ENCODE measurements around the gene BAG2.

BAG2 gene

DNA sequence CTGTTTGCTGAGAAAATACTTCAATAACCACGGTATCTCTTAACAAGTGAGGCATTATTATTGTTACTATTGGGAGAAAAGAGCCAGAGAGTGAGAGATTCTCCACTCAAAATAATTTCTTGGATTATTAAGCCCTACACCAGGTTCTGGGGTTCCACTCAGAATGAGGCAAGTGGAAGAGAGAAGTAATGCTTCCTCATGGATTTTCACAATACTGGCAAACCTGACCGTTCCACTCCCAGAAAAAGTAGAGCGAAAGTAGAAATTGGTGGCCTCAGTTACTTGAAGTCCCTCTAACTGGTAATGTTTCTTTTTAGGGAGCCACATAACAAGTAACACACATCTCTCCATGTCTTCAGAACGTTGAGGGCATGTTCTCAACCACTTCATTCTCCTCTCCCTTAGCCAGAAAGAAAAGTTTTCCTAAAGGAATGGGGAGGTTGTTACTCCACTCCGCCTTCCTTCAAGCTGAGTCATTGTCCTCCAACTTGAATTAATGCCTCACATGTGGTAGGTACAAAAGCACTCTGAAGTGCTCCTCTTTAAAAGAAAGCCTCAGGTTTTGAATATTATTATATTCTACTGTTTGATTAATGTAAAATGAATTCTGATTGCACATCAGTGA is 1.9 kb downstream of the BAG2 start:
- no peak for DNase-seq (ENCODE audit: low read depth in 4 of 4, low spot score in 1 of 4)

DNA sequence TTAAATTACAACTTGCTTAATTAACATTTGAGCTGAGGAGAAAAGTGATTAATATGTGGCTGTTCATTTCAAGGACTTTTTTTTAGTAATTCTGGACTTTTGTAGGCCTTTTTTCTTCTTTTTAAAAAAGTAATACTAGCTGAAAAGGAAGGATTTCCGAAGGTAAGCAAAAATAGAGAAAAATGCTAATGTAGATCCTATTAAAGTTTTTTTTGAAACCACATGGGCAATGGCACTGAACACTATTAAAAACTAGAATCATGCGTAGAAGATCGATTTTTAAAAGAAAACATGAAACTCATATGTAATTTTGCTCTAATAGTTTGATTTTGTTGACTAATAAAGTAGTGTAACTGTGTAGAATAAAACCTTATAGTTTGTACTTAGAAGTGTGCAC is 2.4 kb downstream of the BAG2 start:
- no peak for DNase-seq (ENCODE audit: low read depth in 4 of 4, low spot score in 1 of 4)

DNA sequence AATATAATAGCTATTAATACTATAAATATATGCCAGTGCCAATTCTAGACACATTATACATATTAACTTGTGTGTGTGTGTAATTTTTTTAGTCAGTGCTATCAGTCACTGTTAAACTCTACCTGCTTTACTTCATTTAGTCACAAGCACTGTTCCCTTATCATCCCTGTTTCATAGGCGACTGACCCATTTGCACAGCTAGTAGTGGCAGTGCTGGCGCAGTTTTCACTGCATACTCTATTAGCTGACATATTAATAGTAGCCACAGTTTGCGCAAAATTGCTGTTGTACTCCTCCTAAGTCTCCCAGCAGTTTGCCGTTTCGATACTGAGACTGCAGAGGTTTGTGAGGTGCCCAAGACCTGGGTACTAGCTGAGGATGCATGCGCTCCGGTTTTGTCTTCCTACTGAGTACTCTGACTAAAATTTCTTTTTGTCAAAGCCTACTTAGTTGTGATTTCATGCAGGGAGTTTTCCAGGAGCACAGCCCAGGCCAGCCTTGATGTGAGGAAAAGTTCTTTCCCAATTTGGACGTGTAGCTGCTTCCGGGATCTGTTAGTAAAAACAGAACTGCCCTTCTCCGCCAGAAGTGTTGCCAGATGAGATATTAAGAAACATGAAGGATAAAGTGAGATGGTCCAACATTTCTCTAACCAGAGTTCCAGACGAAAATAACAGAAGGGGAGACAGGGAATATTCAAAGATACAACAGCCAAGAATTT is 5.6 kb downstream of the BAG2 start:
- no peak for DNase-seq (ENCODE audit: low read depth in 4 of 4, low spot score in 1 of 4)

DNA sequence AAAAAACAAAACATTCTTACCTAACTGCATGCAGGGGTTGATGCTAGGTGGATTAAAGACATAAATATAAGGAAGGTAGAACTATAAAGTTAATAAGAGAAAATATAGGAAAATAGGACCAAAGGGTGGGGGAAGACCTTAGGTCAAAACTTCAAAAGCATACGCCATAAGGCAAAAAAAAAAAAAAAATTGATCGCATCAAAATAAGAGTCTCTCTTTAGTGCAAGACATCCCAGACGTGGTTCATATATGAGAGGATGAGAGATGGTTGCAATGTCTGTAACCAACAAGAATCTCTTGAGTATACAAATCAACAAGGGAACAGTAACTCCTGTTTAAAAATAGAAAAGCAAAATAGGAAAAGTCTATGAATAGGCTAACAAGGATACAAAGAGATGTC is 8.5 kb downstream of the BAG2 start:
- no peak for DNase-seq (ENCODE audit: low read depth in 4 of 4, low spot score in 1 of 4)

DNA sequence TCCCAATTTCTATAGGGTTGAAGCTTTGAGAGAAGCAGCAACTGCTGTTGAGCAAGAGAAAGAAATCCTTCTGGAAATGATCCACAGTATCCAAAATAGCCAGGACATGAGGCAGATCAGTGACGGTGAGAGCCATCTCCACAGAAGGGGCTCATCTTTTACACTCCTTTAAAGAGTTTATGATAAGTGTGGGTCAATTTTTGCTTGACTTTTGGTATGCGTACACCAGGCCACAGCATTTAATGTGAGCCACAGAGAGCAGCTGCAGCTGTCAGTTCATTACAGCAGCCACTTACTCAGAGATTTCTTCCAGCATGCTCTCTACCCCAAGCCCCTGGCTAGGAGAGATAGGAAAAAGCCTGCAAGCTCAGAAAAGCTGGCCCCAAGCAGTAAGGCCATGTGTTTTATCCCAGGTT is 9.9 kb downstream of the BAG2 start:
- DNase-seq (ENCODE audit: low read depth in 4 of 4, low spot score in 1 of 4): no peak

DNA sequence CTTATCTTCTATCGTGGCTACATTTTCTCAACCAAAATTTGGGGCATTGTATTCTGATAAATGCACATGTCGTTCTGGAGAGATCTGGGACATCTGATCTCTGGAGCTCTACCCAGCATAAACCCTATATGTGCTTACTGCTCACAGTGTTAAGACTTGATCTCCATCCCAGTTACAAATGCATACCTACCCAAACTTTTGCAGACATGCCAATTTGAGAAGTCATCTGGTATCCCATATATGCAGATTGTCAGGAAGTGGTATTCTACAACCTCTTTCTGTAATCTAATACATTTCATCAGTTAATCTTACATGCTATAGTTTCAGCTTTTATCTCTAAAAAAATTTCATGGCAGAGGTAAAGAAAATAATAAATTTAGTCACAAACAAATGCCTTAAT is 11.2 kb downstream of the BAG2 start:
- no peak for DNase-seq (ENCODE audit: low read depth in 4 of 4, low spot score in 1 of 4)

DNA sequence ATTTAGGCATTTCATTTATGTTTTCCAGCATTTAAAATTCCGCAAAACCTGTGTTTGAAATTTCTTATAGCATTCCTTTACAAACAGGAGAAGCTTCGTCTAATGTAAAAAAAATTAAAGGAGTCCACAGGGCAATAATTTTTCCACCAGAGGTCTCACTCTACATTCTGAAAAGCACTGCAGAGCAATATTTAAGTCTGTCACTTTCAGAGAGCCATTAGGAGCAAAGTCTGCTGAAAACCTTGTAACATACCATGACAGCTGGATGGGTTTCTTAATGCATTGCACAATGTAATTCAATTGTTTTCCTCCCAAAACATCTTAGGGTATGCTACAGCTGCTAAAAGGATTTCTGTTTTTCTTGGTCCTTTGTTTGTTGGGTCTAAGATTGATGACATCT is 18.0 kb downstream of the BAG2 start:
- DNase-seq (ENCODE audit: low read depth in 4 of 4, low spot score in 1 of 4): no peak

DNA sequence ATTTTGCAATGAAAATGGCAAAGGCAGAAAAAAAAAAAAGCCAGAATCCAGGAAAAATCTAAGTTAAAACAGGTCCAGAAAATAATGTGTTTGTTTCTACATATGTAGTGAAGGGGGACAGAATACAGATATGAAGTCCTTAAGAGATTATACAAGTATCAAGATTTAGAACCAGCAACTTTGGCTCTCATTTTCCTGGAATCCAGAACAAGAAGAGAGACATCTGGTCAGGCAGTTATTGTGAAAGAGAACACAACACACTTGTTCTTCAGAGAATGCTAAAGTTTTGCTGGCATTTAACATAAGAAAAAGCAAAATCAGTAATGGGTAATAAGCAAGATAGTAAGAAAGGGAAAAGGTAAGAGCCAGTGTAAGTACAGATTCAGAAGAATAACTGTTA is 21.1 kb downstream of the BAG2 start:
- no peak for DNase-seq (ENCODE audit: low read depth in 4 of 4, low spot score in 1 of 4)

DNA sequence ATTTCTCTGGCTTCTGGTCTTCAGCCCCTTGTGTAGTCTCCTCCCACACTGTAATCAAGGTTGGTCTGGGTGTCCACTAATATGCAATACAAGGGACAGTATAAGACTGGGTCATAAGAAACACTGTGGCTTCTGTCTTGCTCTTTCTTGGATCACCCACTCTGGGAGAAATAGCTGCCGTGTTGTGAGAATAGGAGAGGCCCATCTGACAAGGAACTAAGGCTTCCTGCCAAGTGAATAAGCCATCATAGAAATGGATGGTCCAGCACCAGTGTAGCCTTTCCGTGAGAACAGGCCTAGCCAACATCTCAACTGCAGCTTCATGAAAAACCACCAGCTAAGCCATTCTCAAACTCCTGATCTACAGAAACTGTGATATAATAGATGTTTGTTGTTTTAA is 23.3 kb downstream of the BAG2 start:
- DNase-seq (ENCODE audit: low read depth in 4 of 4, low spot score in 1 of 4): no peak

DNA sequence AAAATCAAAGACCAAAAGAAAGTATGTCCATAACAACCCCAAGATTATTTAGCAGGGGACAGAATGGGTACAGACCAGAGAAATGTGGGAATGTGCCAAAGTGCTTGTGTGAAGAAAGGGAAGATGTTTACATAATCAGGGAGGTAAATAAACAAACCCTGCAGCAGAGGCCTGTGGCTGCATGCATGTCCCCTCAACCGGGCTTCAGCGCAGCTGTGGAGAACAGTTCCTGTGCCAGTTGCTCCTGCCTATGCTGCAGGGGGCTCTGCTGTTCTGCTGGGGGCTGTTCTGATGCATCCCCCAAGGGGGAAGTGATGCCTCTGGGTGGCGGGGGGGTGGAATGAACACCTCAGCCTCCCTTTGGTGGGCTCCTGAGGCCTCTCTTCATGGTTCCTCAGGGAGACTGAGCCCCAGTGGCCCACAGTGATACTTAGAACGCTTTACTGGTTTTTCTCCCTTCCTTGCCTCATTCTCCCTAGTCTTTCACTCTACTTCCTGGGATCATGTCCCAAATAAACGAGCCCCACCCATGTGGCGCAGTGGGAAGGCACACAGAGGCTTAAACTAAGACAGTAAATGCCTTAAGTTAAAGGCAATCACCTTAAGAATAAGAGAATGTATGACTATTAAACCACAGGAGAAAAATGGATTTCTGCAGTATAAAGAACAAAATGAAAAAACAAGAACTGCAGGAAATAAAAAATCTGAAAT is 27.0 kb downstream of the BAG2 start:
- no peak for DNase-seq (ENCODE audit: low read depth in 4 of 4, low spot score in 1 of 4)

DNA sequence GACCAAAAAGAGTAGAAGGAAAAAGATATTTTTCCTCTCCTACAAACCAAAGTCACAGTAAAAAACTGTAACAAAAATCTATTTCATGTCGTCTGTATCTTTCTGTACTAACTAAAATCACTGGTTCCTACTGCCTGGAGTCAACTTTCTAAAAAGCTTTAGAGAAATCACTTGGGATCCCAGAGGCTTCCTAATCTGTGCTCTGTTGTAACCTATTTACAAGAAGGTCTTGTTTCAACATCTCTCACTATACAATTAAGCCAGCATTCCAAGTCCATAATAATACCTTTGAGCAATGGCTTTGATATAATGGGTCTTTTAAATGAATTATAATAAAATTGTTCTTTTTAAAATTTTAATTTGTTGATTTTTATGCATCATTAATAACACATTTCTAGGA is 29.6 kb downstream of the BAG2 start:
- no peak for DNase-seq (ENCODE audit: low read depth in 4 of 4, low spot score in 1 of 4)

DNA sequence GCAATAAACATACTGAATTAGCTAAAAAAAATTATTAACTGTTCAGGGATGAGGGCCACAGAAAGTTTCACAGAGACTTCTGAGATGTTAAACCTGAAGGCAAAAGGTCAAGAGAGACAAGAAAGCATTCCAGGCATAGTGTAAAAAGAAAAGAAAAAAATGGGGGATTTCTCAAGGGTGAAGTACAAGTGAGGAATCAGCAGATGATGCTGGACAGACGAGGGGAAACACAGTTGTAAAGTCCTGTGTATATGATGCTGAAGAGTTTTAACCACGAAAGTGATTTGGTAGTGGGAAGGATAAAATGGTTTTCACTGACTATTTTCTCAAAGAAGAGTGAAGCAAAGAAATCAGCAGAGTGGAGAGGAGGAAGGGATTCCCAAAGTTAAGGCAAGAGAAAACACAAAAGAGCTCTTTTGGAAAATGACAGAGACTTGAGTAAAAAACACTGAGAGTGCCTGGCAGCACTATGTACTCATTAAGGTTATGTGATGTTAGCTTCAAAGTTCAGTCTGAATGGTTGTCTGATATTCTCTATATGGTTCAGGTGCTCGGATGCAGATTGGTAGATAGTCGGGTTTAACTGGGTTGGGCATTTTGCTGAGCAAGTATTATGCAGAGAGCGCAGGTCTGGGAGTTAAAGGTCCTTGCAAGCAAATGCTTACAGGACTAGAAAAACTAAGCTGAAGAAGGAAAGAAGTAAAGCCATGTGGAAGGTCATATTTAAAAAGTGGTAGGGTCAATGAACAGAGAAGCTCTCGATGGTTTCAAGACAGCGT is 33.6 kb downstream of the BAG2 start:
- DNase-seq (ENCODE audit: low read depth in 4 of 4, low spot score in 1 of 4): no peak

DNA sequence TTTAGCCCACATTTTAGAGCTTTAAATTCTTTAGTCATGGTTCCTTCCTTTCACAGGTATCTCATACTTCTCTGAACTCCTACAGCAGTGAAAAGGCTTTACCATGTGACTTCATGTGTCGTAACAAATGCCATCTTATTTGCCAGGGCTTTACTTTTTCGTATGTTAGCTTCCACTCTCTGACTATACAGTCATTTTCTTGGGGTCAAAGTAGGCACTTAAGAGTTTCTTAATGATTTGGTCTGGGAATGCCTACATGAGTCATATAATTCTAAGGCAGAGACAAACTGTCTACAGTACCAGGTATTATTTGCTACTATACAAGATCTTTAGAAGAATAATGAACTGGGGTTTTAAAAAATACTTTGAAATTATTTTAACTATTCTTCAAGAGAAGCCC is 35.0 kb downstream of the BAG2 start:
- no peak for DNase-seq (ENCODE audit: low read depth in 4 of 4, low spot score in 1 of 4)

DNA sequence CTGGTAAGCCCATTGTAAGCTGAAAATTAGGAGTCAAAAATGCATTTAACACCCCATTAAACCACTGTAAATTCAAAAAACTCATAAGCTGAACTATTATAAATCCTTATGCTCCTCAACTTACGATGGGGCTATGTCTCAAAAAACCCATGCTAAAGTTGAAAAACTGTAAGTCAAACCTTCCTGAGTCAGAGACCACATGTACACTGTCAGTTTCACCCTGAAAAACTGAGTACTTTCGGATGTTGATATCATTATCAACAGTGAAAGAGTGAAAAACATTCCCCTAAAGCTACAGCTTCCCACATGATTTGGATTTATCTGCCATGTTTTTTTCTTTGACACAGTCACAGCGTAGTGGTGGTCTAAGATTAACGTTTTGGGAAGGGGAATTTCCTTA is 35.7 kb downstream of the BAG2 start:
- DNase-seq (ENCODE audit: low read depth in 4 of 4, low spot score in 1 of 4): no peak

DNA sequence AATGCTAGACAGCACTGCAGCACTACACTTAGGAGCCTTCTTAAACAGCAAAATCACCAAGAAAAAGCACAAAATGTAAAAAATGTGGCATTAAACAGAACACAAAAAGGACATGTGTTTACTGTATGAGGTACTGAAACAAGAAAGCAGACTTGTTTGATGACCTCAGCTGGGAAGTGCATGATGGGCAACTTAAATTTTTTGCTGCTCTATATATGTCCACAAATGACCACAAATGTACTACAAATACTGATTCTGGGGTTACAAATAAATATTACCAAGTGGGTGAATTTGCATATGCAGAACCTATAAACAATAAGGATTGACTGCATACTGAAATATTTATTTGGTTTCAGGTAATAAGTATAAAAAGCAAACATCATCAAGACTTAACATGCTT is 36.9 kb downstream of the BAG2 start:
- no peak for DNase-seq (ENCODE audit: low read depth in 4 of 4, low spot score in 1 of 4)

DNA sequence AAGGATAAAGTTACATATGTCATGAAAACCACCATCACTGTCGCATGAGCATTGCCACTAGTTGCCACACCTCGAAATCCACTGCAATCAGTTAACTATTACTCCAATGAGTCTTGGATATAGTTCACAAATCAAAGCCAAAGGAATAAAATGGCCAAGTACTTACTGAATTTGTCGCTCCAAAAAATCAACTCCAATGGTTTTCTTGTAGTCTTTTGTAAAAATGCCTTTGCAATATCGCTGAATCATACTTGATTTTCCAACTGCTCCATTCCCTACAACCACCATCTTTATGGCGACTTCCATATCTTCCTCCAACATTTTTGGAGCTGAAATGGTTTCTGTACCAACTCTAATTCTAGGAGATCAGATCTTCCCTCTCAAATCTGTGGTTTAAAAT is 37.9 kb downstream of the BAG2 start:
- DNase-seq (ENCODE audit: low read depth in 4 of 4, low spot score in 1 of 4): no peak

DNA sequence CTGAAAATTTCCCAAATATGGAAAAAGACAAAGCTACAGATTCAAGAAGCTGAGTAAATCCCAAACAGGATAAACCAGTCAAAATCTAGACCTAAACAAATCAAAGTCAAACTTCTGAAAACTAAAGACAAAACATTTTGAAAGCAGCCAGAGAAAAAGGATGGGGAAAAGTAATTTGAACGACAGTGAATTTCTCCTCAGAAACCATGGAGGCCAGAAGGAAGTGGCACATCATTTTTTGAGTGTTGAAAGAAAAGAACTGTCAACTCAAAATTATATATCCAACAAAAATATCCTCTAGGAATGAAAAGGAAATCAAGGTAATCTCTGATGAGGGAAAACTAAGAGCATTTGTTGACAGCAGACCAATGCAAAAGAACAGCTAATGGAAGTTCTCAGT is 43.1 kb downstream of the BAG2 start:
- DNase-seq (ENCODE audit: low read depth in 4 of 4, low spot score in 1 of 4): no peak

DNA sequence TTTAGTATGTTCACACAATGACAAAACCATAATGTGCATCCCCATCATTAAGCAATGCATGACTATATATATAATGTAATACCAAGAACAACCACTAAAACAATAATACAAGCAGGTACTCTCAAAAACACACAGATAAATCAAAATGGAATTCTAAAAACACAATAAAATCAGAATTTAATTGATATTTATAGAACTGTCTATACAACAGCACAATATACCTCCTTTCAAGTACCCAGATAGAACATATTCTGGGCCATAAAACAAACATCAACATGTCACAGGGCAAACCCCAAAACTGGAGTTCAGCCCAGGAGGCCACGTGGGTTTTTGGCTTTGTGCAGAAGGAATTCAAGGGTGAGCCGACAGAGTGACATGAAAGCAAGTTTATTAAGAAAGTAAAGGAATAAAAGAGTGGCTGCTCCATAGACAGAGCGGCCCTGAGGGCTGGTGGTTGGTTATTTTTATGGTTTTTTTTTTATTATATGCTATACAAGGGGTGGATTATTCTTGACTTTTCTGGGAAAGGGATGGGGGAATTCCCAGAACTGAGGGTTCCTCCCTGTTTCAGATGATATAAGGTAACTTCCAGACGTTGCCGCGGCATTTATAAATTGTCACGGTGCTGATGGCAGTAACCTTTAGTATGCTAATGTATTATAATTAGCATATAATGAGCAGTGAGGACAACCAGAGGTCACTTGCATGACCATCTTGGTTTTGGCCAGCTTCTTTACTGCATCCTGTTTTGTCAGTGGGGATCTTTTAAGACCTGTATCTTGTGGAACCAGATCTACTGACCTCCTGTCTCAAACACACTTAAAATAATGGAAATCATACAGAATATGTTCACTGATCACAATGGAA is 44.3 kb downstream of the BAG2 start:
- DNase-seq (ENCODE audit: low read depth in 4 of 4, low spot score in 1 of 4): no peak

DNA sequence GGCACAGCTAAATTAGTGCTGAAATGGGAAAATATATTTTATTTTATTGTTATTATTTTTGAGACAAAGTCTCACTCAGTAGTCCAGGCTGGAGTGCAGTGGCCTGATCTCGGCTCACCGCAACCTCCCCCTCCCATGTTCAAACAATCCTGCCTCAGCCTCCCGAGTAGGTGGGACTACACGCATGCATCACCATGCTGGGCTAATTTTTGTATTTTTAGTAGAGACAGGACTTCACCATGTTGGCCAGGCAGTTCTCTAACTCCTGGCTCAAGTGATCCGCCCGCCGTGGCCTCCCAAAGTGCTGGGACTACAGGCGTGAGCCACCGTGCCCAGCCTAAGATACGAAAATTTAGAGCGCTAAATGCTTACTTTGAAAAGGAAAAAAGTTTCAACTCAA is 45.1 kb downstream of the BAG2 start:
- DNase-seq (ENCODE audit: low read depth in 4 of 4, low spot score in 1 of 4): no peak

DNA sequence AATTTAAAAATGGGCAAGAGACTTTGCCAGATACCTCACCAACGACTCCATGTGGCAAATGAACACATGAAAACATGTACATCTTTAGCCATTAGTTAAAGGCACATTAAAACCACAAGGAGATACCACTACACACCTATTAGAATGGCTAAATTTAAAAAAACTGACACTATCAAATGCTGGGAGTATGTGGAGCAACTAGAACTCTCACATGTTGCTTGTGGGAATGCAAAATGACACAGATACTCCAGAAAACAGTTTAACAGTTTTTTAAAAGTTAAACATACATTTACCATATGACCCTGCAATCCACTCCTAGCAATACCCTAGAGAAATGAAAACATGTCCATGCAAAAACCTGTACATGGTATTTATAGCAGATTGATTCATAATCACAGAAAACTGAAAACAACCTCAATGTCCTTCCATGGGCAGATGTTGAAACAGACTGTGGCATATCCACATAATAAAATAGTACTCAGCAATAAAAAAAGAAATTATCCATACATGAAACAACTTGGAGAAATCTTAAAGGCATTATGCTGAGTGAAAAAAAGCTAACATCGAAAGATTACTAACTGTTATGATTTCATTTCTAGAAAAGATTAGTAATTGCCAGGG is 48.1 kb downstream of the BAG2 start:
- DNase-seq (ENCODE audit: low read depth in 4 of 4, low spot score in 1 of 4): no peak

Measured in stimulated activated CD4-positive, alpha-beta T cell treated with anti-CD3 and anti-CD28 coated beads, Interleukin-1b, Interleukin-23, amount 100 ng/mL, for 24 hours (primary cell).